Caki2 (cell line): ENCODE results near the gene FEM1C. TPM values are rescaled to one million over a fixed set of nuclear protein-coding genes. Genes with fewer than 3 reads are reported as not detected.
"Not testable (repeated sequence)": the region's sequence is repeated elsewhere in the genome, so short reads cannot be mapped to it uniquely, and the experiment has no call there.

Experiments used
- DNase-seq: peaks from one replicate; pipeline ENCODE4 v3.0.0-alpha.2; 2015; ENCODE audit warnings: low read depth
- in situ Hi-C: cut with HindIII; loops from 2 replicates; pipeline ENCODE4 v1.10.0; 2016; ENCODE audit warnings: low sequenced_read_pairs, low pct_unique_long_range_greater_than_20kb, mixed read lengths
- total RNA-seq: library from RNA; depleted of rRNA; stranded (reverse); fragments of >200 nt; shearing (Covaris generic); gene quantifications from 2 replicates; pipeline ENCODE4 v1.2.3, GENCODE V29; 2014; ENCODE audit warnings: low replicate concordance; rRNA removed

FEM1C gene
- total RNA-seq, 1 experiment from 2014 or later = 7.1 TPM

DNA sequence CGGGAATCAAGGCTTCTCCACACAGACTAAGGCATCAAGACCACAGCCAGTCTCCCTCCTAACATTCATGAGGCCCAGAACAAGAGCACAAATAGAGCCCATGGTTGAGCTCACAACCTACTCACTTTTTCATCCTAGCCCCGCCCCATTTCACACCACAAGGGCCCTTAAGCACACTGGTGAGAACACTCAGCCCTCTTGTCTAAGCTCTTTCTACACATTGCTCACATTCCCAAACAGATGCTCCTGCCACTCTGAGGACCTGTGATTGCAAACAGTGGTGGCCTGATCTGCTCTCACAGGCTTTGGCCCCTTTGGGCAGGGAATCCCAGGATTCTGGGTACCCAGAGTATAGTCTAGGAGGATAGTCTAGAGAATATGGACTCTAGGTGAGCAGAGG is 54.0 kb downstream of the FEM1C start:
- DNase-seq = no peak
- in situ Hi-C loops = no loop called here

DNA sequence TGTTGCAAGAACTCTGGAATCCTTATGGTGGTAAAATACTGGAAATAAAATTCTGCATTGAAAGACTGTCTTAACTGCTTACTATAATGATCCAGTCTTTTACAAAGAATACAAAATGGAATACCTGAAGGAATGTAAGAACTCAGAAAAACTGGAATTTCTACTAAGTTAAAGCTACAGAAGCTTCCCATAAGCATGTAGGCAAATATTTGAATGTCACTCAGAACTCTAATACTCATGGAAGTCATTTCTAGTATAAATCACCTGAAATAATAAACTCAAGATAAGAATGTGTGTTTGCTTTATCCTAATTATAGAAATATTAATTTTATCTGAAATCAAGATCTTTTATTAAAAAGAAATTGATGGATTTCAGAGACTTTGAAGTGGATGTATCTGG is 54.8 kb downstream of the FEM1C start:
- in situ Hi-C loops = no loop called here
- no peak for DNase-seq

DNA sequence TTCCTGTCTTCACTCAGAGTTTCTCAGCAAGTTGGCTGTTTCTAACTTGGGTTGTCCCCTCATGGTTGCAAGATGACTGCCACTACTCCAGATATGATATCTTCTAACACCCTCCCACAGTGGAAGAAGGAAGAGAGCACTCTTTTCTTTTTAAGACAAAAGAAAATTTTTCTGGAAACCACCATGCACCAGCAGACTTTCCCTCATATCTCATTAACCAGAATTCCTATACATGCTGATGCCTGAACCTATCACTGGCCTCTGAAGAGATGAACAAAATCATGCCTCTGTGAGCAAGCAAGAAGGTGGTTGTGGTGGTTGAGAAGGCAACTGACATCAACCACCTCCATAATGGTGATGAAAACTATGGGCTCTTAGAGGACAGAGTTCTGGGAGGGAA is 56.8 kb downstream of the FEM1C start:
- DNase-seq = no peak
- in situ Hi-C loops = no loop called here

DNA sequence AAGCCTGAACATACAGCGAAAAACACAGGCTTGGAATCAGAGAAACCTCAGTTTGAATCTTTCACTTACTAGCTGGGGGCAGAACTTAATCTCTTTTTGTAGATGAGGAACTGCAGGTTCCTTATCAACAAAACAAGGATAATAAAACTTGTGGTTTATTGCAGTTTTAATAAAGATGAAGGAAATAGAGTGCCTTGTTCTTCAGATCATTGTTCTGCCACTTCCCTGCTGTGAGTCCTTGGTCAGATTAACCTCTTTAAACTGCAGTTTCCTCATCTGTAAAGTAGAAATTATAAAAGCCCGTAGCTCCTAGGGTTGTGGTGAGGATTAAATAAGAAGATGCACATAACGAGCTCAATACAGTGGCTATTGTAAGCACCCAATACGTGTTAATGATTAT is 57.4 kb downstream of the FEM1C start:
- in situ Hi-C loops = no loop called here
- no peak for DNase-seq

DNA sequence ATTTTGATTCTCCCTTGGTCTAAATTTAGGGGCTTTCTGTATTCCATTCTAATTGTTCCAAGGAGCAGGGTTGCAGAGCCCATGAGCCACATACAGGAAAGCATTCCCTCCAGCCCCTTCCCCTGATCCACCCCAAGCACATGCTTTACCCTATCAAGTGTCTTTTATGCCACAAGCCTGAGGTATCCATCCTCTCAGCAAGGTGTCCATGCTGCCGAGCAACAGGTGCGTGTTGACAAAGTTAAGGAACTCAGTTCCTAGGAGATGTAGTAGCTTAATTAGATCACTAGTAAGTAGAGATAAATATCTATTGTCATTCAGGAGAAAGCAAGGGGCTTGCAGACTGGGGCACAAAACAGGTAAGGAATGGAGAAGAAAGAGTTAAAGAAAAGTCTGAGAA is 57.8 kb downstream of the FEM1C start:
- no peak for DNase-seq
- in situ Hi-C loops = no loop called here

DNA sequence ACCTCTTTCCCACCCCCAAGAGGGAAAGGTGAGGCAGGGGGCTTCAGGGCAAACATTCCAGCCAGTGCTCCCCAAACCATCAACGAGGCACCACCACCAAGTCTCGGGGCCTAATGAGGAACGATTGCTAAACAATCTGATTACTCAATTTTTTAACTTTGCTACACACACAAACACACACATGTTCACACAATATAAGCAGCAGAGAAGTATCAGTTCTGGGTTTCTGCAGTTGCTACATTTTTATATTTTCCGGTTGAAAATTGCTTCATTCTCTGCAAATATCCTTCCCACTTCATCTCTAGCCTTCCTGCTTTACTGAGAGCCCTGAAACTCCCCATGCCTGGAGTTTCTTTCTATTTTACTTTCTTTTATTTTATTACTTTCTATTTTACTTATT is 60.2 kb downstream of the FEM1C start:
- in situ Hi-C loops = no loop called here
- no peak for DNase-seq

DNA sequence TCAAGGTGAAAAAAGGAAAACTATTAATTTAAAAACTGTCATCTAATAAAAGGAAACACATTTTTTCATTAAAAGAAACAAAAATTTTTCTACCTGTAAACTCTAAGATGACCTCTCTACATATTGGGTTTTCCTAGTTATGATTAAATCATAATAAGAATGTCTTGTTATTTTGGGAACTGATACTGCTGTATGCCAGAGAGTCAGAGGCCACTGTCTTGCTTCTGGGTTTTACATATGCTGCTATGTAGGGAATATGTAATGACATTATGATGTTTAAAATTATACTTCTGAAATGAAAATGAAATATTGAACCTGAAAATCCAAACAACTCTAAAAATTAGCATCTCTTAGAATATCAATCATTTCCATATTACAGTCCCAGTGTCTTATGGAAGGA is 63.7 kb downstream of the FEM1C start:
- in situ Hi-C loops = no loop called here

DNA sequence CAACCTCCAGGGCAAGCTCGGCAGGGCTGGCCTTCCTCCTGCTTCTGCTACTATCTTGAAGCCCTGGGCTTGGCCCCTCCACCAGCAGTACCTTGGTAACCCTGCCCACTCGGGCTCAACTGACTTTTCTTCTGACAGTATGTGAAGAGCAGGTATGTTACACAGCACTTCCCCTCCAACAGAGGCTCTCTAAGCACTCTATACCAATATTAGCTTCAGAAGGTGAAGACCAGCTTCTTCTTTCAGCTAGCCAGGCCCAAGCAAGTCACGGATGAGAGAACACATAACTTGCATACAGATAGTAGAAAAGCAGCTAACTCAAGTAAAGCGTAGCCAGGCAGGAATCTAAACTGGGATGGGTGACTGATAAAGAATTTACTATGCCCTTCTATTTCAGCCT is 64.3 kb downstream of the FEM1C start:
- DNase-seq = peak; percentile 27
- in situ Hi-C loops = no loop called here

More for the DNA sequence above, 63.7 kb downstream of the FEM1C start:
- no peak for DNase-seq

DNA sequence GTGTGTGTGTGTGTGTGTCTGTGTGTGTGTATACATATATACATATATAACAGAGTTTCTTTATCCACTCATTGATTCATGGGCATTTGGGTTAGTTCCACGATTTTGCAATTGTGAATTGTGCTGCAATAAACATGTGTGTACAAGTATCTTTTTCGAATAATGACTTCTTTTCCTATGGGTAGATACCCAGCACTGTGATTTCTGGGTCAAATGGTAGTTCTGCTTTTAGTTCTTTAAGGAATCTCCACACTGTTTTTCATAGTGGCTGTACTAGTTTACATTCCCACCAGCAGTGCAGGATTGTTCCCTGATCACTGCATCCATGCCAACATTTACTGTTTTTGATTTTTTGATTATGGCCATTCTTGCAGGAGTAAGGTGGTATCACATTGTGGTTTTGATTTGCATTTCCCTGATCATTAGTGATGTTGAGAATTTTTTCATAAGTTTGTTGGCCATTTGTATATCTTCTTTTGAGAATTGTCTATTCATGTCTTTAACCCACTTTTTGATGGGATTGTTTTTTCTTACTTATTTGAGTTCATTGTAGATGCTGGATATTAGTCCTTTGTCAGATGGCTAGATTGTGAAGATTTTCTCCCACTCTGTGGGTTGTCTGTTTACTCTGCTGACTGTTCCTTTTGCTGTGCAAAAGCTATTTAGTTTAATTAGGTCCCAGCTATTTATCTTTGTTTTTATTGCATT is 65.3 kb downstream of the FEM1C start:
- in situ Hi-C loops, DNase-seq: not testable (repeated sequence)

DNA sequence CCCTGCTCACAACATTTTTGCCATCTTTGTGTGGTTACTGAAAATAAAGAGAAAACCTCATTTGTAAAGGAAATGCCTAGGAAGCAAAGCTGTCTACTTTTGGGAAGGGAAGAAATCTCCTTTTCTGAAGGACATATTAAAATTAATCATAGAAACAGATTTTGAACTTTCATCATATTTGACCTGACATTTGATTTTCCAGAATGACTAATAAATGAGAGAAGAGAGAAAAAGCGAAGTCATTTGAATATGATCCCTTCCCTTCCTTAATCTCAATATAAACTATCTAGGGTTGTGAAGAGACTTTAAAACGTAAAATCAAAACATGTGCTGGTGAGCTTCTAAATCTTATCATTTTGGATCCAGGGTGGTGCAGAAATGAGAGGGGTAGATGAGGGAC is 66.3 kb downstream of the FEM1C start:
- in situ Hi-C loops = no loop called here

DNA sequence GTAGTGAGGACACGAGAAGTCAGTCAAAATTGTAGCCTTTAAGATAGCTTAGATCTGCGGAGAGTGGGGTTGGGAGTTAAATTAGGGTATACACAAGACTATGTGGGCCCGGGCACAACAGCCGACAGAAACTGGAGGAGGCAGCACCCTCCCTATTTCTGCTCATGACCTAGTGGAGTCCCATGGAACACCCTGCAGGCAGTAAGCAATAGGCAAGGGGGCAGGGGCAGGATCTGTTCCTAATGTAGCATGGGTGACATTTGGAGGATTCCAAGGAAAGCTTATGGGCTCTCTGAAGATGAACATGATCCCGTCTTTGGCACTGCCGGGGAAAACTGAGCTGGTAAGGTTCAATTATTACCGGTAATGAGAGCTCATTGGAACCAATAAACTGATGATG is 67.0 kb downstream of the FEM1C start:
- in situ Hi-C loops = no loop called here
- no peak for DNase-seq

More for the DNA sequence above, 66.3 kb downstream of the FEM1C start:
- DNase-seq = no peak

DNA sequence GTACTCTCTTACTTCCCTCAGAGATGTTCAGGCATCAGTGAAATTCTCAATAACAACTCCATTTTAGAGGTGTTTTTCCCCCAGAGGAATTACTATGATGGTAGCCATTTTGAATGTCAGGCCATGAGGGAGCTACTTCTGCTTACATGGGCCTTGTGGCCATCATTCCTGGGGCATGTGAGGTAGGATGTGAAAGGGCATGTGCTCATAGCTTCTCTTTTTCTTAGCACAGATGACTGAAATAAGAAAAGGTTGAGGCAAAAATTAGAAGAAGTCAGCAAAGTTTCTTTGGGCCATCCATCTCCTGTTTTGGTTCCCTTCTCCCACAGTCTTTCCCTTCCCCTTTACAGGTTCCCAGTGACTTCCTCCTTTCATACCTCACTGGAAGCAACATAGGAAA is 68.8 kb downstream of the FEM1C start:
- in situ Hi-C loops = no loop called here
- no peak for DNase-seq

DNA sequence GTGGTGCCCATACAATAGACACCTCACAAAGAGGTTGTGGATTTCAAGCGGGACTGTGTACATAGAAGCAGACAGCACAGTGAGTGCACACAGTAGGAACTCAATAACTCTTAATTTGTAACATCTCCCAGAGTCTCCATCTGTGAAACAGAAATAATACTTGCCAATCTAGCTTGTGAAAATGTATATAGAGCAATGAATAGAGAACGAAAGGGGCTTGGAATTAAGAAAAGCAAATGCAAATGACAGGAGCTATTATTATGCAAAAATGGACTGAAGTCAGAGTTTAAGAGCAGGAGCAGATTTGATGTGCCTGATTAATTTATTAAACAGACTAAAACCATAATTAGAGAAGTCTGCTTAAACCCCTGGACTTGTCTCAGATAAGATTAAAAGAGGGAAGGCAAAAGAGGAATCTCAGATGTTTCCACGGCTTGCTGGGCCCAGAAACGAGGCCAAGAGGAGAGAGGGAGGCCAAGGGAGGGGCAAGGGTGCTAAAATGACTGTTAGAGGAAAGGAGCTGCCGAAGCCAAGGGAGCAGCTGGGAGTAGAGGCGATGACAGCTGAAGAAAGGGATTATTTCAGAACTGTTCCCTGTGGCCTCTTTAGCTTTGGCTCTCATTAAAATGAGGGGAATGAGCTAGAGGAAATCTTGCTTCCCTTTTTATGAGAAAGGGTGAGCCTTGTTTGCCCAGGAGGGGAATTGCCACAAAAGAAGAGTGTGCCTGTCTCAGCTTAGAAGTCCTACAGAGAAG is 72.1 kb downstream of the FEM1C start:
- in situ Hi-C loops = no loop called here

DNA sequence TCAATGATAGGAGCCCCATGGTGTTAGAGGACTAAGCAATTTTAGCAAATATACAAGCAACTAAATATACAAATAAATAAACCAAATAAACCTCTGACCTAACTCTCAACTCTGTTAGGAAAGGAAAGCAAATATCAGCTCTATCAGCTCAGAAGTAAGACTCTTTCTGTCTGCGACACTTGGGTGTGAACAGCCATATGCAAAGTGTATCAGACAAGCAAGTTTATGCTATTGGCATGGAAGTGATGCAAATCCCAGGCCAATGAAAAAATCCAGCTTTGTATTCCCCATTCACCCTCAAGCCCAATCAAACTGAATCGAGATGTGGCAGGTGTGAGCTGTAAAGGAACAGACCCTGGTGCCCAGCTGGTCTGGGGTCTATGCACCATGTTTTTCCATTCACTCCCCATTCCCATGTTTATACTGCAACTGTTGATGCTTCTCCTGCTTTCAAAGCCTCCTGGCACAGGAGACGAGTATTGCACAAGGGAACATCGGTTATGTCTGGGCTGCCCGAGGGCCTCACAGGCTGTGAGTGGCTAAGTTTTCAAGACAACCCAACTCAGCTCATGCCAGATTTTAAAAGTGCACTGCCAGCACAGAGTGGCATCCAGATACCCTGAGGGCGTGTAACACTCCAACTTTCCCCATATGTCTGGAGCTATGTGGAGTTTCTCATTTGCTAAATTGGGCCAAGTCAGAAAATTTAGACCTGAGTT is 73.1 kb downstream of the FEM1C start:
- in situ Hi-C loops = no loop called here
- no peak for DNase-seq

More for the DNA sequence above, 72.1 kb downstream of the FEM1C start:
- DNase-seq = no peak

DNA sequence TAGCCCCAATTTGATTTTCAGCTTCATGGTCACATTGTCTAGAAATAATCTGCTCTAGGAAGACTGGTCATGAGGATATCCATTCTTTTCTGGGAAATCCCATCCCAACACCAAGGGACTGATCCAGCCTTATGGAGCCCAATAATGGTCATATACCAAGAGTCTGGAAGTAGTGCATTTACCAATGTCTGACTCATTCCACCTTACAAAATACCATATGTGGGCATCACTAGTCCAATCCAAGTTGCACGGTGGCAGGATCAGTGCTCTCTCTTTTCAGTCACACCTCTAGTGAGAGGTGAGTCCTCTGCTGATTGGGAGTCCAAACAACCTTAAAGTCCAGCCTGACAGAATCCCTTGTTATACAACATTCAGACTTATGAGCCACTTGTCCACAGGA is 73.7 kb downstream of the FEM1C start:
- no peak for DNase-seq
- in situ Hi-C loops = no loop called here

Other genes starting within 250 kb of the FEM1C start
- gene CCDC112, start 248.1 kb downstream of the FEM1C start, total RNA-seq = 5.0 and 6.4 TPM in 2 replicates
- gene TICAM2, start 57.7 kb upstream of the FEM1C start, total RNA-seq = 0.72 TPM in 1 of 2 replicates, not detected in the other
- 26.7 and 50.5 TPM in 2 replicates for gene TMED7, start 81.3 kb upstream of the FEM1C start, total RNA-seq